Gastroesophageal sphincter (tissue), 4 donors: ENCODE measurements around the gene CEP63. TPM values are rescaled to one million over a fixed set of nuclear protein-coding genes. Genes with fewer than 3 reads are reported as not detected.

Experiments used
- ATAC-seq: fragments of 150-250 bp; one replicate; pipeline ENCODE4 v1.9.1; 2016; ENCODE audit warnings: mild to moderate bottlenecking, moderate library complexity
- H3K27ac ChIP-seq, 4 donors: fragments of 200-600 bp; sonication (generic) in 3 of 4; 1 replicate in 3 of 4; 2 replicates in 1 of 4; pipeline ENCODE4 v1.5.1; 2016 to 2019
- H3K27me3 ChIP-seq: fragments of 200-600 bp; sonication (generic); one replicate; pipeline ENCODE4 v1.5.1; 2019
- H3K36me3 ChIP-seq, 2 donors: fragments of 200-600 bp; sonication (generic); one replicate each; pipeline ENCODE4 v1.5.1; 2019; ENCODE audit warnings: control low read depth in 1 of 2
- H3K4me1 ChIP-seq, 3 donors: fragments of 200-600 bp; sonication (generic); 1 replicate in 2 of 3; 2 replicates in 1 of 3; pipeline ENCODE4 v1.5.1; 2016 to 2019; ENCODE audit warnings: control low read depth in 2 of 3
- H3K4me3 ChIP-seq, 2 donors: fragments of 200-600 bp; sonication (generic); one replicate each; pipeline ENCODE4 v1.5.1; 2019; ENCODE audit warnings: mild to moderate bottlenecking in 1 of 2, moderate library complexity in 1 of 2
- H3K9me3 ChIP-seq, 3 donors: fragments of 200-600 bp; sonication (generic); one replicate each; pipeline ENCODE4 v1.5.1; 2017 to 2019; ENCODE audit warnings: control low read depth in 2 of 3
- EP300 ChIP-seq: sonication (generic); formaldehyde crosslinking; IDR thresholded peaks from one replicate; pipeline ENCODE4 v1.6.1; 2017; ENCODE audit warnings: antibody characterized with exemption, mild to moderate bottlenecking
- POLR2A ChIP-seq, 2 donors: fragments of 450-650 bp; IDR thresholded peaks; one replicate each; pipeline ENCODE4 v1.6.1; 2017; ENCODE audit warnings: antibody characterized with exemption in 2 of 2, mild to moderate bottlenecking in 2 of 2, moderate library complexity in 1 of 2
- POLR2AphosphoS5 ChIP-seq: sonication (generic); formaldehyde crosslinking; IDR thresholded peaks from one replicate; pipeline ENCODE4 v1.6.1; 2017; ENCODE audit warnings: antibody characterized with exemption
- WGBS, 2 donors: methylation state at CpG; one replicate each; pipeline ENCODE4 v1.1.5; 2018; ENCODE audit warnings: low coverage in 1 of 2; 5-methylcytosine and 5-hydroxymethylcytosine counted together
- total RNA-seq, 4 donors: library from RNA; depleted of rRNA; stranded (reverse); fragments of >200 nt; gene quantifications; one replicate each; pipeline ENCODE4 v1.1.0, GENCODE V29; 2016
- TF ChIP-seq, protein P1 (sequence below), 4 experiments: fragments of 200-600 bp in 2 of 4; fragments of 450-650 bp in 2 of 4; sonication (generic) in 1 of 4; IDR thresholded peaks; one replicate each; pipeline ENCODE4 v1.5.1; 2017 to 2019; ENCODE audit warnings: antibody characterized with exemption in 4 of 4, mild to moderate bottlenecking in 2 of 4, moderate library complexity in 2 of 4

CEP63 gene
- total RNA-seq, result 10 to 100 TPM; 17.9 to 30.1 (median 25.9) TPM

DNA sequence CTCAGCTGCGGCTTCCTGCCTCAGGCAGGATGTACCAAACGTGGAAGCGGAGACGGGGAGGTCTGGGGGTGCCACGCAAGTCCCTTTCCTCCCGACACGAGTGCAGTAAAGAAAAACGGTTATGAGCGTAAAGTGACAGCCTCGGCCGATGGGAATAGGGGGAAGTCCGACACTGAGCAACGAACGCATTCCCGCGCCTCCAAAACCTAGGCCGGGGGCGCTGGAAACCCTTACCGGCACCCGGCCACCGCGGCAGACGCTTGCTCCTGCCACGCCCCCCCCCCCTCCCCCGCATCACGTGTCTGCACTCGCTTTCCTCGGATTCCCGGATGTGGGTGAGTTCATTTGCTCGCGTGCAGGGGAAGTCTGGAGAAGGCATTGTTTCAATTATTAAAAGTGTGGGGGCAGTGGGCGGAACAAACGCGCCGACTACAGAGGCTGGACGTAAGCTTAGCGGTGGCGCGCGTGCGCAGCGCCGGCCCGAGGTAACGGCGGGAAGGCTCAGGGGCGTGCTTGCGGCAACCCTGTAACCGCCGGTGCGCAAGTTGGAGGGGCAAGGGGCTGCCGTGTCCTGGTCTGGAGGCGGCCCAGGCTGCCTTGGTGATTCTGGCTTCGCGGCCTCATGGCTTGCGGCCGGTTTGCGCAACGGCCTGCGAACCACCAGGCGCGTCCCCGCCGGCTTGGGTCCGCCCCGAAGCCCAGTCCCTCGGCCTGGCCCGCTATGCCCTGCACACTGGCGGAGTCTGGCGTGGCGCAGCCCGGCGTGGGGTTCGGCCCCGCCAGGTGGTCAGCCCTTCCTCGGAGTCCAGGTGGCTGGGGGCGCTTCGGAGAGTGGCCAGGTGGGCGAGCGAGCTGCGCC, at the start of gene CEP63, which contains the start of gene ANAPC13:
CEP63 (plus strand) TSS at position 340 of the 859 bp plus-strand sequence. CDS start 9,264 bp downstream, outside the sequence.
ANAPC13 (minus strand) TSS at position 268 of the 859 bp plus-strand sequence. CDS start 3,081 bp downstream, outside the sequence.
- peak within 1 kb of the TSS; percentile 81 to 88 for H3K4me3 ChIP-seq
- TF ChIP-seq POLR2A (IDR thresholded peaks at IDR 0.05) (peak; percentile 65 to 67), EP300 (no peak), POLR2AphosphoS5 (peak; percentile 68)
- TF ChIP-seq, protein P1, sequence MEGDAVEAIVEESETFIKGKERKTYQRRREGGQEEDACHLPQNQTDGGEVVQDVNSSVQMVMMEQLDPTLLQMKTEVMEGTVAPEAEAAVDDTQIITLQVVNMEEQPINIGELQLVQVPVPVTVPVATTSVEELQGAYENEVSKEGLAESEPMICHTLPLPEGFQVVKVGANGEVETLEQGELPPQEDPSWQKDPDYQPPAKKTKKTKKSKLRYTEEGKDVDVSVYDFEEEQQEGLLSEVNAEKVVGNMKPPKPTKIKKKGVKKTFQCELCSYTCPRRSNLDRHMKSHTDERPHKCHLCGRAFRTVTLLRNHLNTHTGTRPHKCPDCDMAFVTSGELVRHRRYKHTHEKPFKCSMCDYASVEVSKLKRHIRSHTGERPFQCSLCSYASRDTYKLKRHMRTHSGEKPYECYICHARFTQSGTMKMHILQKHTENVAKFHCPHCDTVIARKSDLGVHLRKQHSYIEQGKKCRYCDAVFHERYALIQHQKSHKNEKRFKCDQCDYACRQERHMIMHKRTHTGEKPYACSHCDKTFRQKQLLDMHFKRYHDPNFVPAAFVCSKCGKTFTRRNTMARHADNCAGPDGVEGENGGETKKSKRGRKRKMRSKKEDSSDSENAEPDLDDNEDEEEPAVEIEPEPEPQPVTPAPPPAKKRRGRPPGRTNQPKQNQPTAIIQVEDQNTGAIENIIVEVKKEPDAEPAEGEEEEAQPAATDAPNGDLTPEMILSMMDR (IDR thresholded peaks at IDR 0.05), result peak in 3 of 4 experiments; percentile 15 to 34 (median 26)
- ATAC-seq, result peak; percentile 95
- no peaks in the 10 kb centered on the region for H3K27me3 ChIP-seq
- H3K4me1 ChIP-seq, result peaks cover 0 to 51% (median 9%) of the 10 kb centered on the region in 3 donors
- H3K36me3 ChIP-seq, result peaks cover 0 to 19% of the 10 kb centered on the region in 2 donors
- H3K27ac ChIP-seq, result peak within 1 kb of the TSS; percentile 92 to 96 (median 94)
- no peaks in the 10 kb centered on the region for H3K9me3 ChIP-seq
- WGBS, 2 donors, result 0% methylated on average over 3 to 24 of the region's 81 CpGs

DNA sequence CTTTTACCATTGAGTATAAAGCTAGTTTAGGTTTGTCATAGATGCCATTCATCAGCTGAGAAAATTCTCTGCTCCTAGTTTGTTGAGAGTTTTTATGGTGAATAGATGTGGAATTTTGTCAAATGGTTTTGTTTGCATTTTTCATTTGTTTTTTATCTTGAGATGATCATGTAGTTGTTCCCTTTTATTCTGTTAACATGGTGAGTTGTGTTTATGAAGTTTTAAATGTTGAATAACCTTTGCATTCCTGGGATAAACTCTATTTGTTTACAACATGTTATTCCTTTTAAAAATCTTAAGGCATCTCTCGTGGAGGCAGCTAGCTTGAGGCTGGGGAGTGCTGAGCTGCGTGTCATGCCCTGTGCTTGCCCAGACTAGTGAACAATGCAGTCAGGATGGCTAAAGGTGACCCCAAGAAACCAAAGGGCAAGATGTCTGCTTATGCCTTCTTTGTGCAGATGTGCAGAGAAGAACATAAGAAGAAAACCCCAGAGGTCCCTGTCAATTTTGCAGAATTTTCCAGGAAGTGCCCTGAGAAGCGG, 48.6 kb upstream of the CEP63 start:
- ATAC-seq, result no peak
- no peaks in the 10 kb centered on the region for H3K36me3 ChIP-seq
- H3K9me3 ChIP-seq, result no peaks in the 10 kb centered on the region
- H3K4me1 ChIP-seq, result no peaks in the 10 kb centered on the region
- H3K27me3 ChIP-seq, result no peaks in the 10 kb centered on the region
- no peak overlapping the region for H3K27ac ChIP-seq
- 77 to 84% methylated on average over 2 to 3 of the region's 3 CpGs for WGBS, 2 donors
- H3K4me3 ChIP-seq, result no peak overlapping the region
- TF ChIP-seq POLR2AphosphoS5 (no peak), POLR2A (IDR thresholded peaks at IDR 0.05) (no peak), EP300 (no peak)
- TF ChIP-seq, protein P1 (IDR thresholded peaks at IDR 0.05), result no peak

DNA sequence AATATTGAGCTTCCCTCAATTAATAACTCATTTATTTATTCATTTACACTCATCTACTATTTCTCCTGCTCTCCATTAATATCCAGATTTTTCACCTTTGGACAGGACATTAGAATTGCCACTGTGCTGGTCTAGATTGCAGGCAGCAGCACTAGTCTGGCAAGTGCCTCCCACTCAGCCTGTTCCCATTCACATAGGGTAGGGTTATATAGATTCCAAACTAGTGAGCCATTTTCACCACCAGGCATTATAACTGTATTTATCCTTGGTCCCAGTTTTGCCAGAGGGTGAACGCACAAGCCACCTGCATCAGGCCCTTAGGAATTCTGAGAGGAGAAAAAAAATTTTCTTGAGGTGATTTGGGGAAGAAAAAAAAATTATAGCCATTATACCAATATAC, 44.5 kb upstream of the CEP63 start:
- no peaks in the 10 kb centered on the region for H3K36me3 ChIP-seq
- no peak for TF ChIP-seq POLR2AphosphoS5
- TF ChIP-seq EP300, result no peak
- no peak for TF ChIP-seq POLR2A (IDR thresholded peaks at IDR 0.05)
- TF ChIP-seq, protein P1 (IDR thresholded peaks at IDR 0.05), result no peak
- peaks cover 0 to 7% (median 0%) of the 10 kb centered on the region in 3 donors for H3K9me3 ChIP-seq
- no peak for ATAC-seq
- no peak overlapping the region for H3K4me3 ChIP-seq
- H3K27ac ChIP-seq, result no peak overlapping the region
- H3K4me1 ChIP-seq, result peaks cover 0 to 5% (median 0%) of the 10 kb centered on the region in 3 donors
- no peaks in the 10 kb centered on the region for H3K27me3 ChIP-seq
- 80 to 83% methylated on average over 1 of the region's 1 CpG for WGBS, 2 donors

DNA sequence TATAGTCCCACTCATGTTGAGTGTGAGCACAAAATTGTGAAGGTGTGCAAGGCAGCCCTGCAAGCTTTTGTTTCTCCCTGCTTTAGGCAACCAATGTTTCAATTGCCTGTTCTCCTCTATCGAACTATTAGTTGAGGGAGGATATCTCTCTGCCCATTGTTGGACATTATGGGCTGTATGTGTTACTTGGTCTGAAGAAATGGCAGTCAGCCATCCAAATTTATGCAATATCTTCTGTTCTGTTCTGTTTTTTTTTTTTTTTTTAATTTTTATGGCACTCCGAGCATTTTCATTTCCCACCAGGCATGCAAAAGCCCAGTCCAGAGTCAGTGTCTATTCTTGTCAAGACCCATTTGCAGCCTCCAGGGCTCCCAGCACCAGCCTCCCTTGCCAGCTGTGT, 44.0 kb upstream of the CEP63 start:
- no peak for ATAC-seq
- WGBS, 2 donors, result 89 to 96% methylated on average over 1 to 2 of the region's 2 CpGs
- H3K36me3 ChIP-seq, result no peaks in the 10 kb centered on the region
- peaks cover 0 to 7% (median 0%) of the 10 kb centered on the region in 3 donors for H3K9me3 ChIP-seq
- H3K4me1 ChIP-seq, result peaks cover 0 to 9% (median 3%) of the 10 kb centered on the region in 3 donors
- no peak overlapping the region for H3K27ac ChIP-seq
- no peak overlapping the region for H3K4me3 ChIP-seq
- H3K27me3 ChIP-seq, result no peaks in the 10 kb centered on the region
- TF ChIP-seq POLR2AphosphoS5, result no peak
- no peak for TF ChIP-seq EP300
- TF ChIP-seq POLR2A (IDR thresholded peaks at IDR 0.05), result no peak
- TF ChIP-seq, protein P1 (IDR thresholded peaks at IDR 0.05), result no peak
